ENCODE results near the gene CTTNBP2.

DNA sequence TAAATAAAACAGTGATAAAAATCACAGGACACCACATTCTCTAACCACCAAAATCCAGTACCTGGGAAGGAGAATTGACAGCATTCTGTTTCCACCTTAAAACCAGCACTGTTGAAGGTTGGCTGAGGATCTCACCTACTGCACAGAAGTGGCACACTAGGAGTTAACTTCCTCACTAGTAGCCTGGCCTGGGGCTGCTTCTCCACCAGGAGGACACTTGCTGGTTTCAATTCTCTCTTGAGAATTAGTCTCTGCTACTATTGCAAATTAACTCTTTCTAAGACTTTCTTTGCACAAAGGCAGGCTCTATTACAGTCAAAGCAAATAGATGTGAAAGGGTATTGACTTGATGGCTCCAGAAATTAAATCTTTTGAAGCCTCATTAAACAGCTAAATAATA lies 2.3 kb upstream of the CTTNBP2 start:
- TF ChIP-seq, protein P1, sequence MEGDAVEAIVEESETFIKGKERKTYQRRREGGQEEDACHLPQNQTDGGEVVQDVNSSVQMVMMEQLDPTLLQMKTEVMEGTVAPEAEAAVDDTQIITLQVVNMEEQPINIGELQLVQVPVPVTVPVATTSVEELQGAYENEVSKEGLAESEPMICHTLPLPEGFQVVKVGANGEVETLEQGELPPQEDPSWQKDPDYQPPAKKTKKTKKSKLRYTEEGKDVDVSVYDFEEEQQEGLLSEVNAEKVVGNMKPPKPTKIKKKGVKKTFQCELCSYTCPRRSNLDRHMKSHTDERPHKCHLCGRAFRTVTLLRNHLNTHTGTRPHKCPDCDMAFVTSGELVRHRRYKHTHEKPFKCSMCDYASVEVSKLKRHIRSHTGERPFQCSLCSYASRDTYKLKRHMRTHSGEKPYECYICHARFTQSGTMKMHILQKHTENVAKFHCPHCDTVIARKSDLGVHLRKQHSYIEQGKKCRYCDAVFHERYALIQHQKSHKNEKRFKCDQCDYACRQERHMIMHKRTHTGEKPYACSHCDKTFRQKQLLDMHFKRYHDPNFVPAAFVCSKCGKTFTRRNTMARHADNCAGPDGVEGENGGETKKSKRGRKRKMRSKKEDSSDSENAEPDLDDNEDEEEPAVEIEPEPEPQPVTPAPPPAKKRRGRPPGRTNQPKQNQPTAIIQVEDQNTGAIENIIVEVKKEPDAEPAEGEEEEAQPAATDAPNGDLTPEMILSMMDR (IDR thresholded peaks at IDR 0.05; ENCODE audit: low read length): peak; percentile 53
- TF ChIP-seq EZH2 (optimal IDR thresholded peaks at IDR 0.05; ENCODE audit: low read depth, low read length): no peak
